H1 (cell line): ENCODE results near the gene CXCL14. TPM values are rescaled to one million over a fixed set of nuclear protein-coding genes. Genes with fewer than 3 reads are reported as not detected.

Experiments used
- CTCF ChIA-PET: fragments of 300-600 bp; sonication (Branson Sonifier 250); formaldehyde crosslinking; loops from one replicate; lab custom pipeline; 2021; ENCODE audit not compliant: partially characterized antibody; lab: Charles Lee
- POLR2A ChIA-PET: fragments of 300-600 bp; sonication (Branson Sonifier 250); formaldehyde crosslinking; loops from one replicate; lab custom pipeline; 2021; ENCODE audit warnings: inconsistent platforms; ENCODE audit not compliant: partially characterized antibody; lab: Charles Lee
- DNase-seq, 2 experiments: peaks; one replicate each; pipeline versions ENCODE4 v3.0.0 to v3.0.0-alpha.2; 2010 to 2022; ENCODE audit warnings: low spot score in 2 of 2, low read depth in 1 of 2, mixed read lengths in 1 of 2
- FAIRE-seq: peaks from 2 replicates; lab custom pipeline; 2011; peaks lifted over from hg19 to GRCh38; lab: Jason Lieb, UNC
- H2AFZ ChIP-seq: 2 replicates; pipeline ENCODE4 v1.8.1; 2012; ENCODE audit warnings: low read length, inconsistent platforms
- H2AK5ac ChIP-seq: 2 replicates; pipeline ENCODE4 v1.6.1; 2013; ENCODE audit warnings: low read depth, low read length
- H2BK120ac ChIP-seq: replicated peaks from 2 replicates; pipeline ENCODE3; 2013; ENCODE audit warnings: low read depth, low read length, inconsistent platforms
- H2BK12ac ChIP-seq: 2 replicates; pipeline ENCODE4 v1.6.1; 2013; ENCODE audit warnings: low read depth, low read length
- H2BK15ac ChIP-seq: 2 replicates; pipeline ENCODE4 v1.6.1; 2013; ENCODE audit warnings: low read length
- H2BK20ac ChIP-seq: 2 replicates; pipeline ENCODE4 v1.6.1; 2013; ENCODE audit warnings: low read length
- H2BK5ac ChIP-seq: 2 replicates; pipeline ENCODE4 v1.6.1; 2013; ENCODE audit warnings: low read depth, low read length
- H3K14ac ChIP-seq: 2 replicates; pipeline ENCODE4 v1.6.1; 2013; ENCODE audit warnings: inconsistent platforms; ENCODE audit not compliant: insufficient read length
- H3K18ac ChIP-seq: 2 replicates; pipeline ENCODE4 v1.6.1; 2013; ENCODE audit warnings: low read length; ENCODE audit errors: extremely low read depth
- H3K23ac ChIP-seq: 2 replicates; pipeline ENCODE4 v1.6.1; 2013; ENCODE audit warnings: inconsistent platforms; ENCODE audit not compliant: insufficient read length
- H3K23me2 ChIP-seq: 2 replicates; pipeline ENCODE4 v1.6.1; 2013; ENCODE audit warnings: low read depth, low read length
- H3K27ac ChIP-seq: 2 replicates; pipeline ENCODE4 v1.6.1; 2011; ENCODE audit warnings: low read depth, low read length, inconsistent platforms
- H3K27me3 ChIP-seq, 4 experiments: replicated peaks in 1 of 4; 1 replicate in 1 of 4; 2 replicates in 3 of 4; pipeline versions ENCODE4 v1.6.1 to v1.8.1; 2011 to 2013; ENCODE audit warnings: low read length in 3 of 4, mild to moderate bottlenecking in 3 of 4, inconsistent platforms in 2 of 4, mixed read lengths in 2 of 4, moderate library complexity in 1 of 4; ENCODE audit not compliant: control insufficient read depth in 3 of 4, insufficient read depth in 3 of 4; ENCODE audit errors: extremely low read depth in 1 of 4
- H3K36me3 ChIP-seq, 4 experiments: 2 replicates each; pipeline versions ENCODE4 v1.6.1 to v1.8.1; 2011 to 2013; ENCODE audit warnings: mild to moderate bottlenecking in 4 of 4, low read length in 3 of 4, moderate library complexity in 2 of 4, control low read depth in 1 of 4, inconsistent platforms in 1 of 4; ENCODE audit not compliant: insufficient read depth in 4 of 4, control insufficient read depth in 2 of 4
- H3K4ac ChIP-seq: replicated peaks from 2 replicates; pipeline ENCODE3; 2013; ENCODE audit warnings: low read length, low read depth, mixed read lengths, inconsistent platforms; ENCODE audit not compliant: insufficient read length
- H3K4me1 ChIP-seq, 4 experiments: replicated peaks in 1 of 4; 1 replicate in 1 of 4; 2 replicates in 3 of 4; pipeline versions ENCODE4 v1.6.1 to v1.8.1; 2011 to 2013; ENCODE audit warnings: low read length in 3 of 4, inconsistent platforms in 2 of 4, mixed read lengths in 1 of 4; ENCODE audit not compliant: insufficient read depth in 4 of 4, control insufficient read depth in 3 of 4
- H3K4me2 ChIP-seq, 2 experiments: 2 replicates each; pipeline versions ENCODE4 v1.6.1 to v1.8.1; 2011 to 2013; ENCODE audit warnings: low read depth in 2 of 2, low read length in 2 of 2, control low read depth in 1 of 2, inconsistent platforms in 1 of 2, mild to moderate bottlenecking in 1 of 2; ENCODE audit not compliant: insufficient read depth in 1 of 2
- H3K4me3 ChIP-seq, 4 experiments: fragments of 200-600, 300-600 bp in 1 of 4; sonication (generic), shearing (Covaris generic), sonication (Bioruptor Twin) in 1 of 4; 2 replicates each; pipeline versions ENCODE4 v1.5.1 to v1.8.1; 2011 to 2016; ENCODE audit warnings: low read length in 4 of 4, low read depth in 3 of 4, control low read depth in 2 of 4, inconsistent platforms in 2 of 4, mild to moderate bottlenecking in 2 of 4, mixed read lengths in 1 of 4, moderate library complexity in 1 of 4; ENCODE audit not compliant: insufficient read depth in 2 of 4; ENCODE audit errors: extremely low read depth in 1 of 4
- H3K56ac ChIP-seq: replicated peaks from 2 replicates; pipeline ENCODE3; 2013; ENCODE audit warnings: low read depth, mild to moderate bottlenecking, mixed read lengths, low read length, inconsistent platforms; ENCODE audit not compliant: insufficient read length
- H3K79me1 ChIP-seq: 2 replicates; pipeline ENCODE4 v1.6.1; 2013; ENCODE audit warnings: low read depth, low read length, control low read depth
- H3K79me2 ChIP-seq, 2 experiments: 2 replicates each; pipeline versions ENCODE4 v1.6.1 to v1.8.1; 2012 to 2013; ENCODE audit warnings: low read length in 2 of 2, mild to moderate bottlenecking in 2 of 2, inconsistent platforms in 1 of 2; ENCODE audit not compliant: insufficient read depth in 2 of 2, control insufficient read depth in 1 of 2
- H3K9ac ChIP-seq, 4 experiments: replicated peaks in 1 of 4; 1 replicate in 1 of 4; 2 replicates in 3 of 4; pipeline versions ENCODE4 v1.6.1 to v1.8.1; 2011 to 2013; ENCODE audit warnings: low read depth in 3 of 4, low read length in 3 of 4, control low read depth in 2 of 4, mild to moderate bottlenecking in 2 of 4, moderate library complexity in 2 of 4, inconsistent platforms in 1 of 4; ENCODE audit errors: extremely low read depth in 1 of 4
- H3K9me3 ChIP-seq, 2 experiments: 2 replicates each; pipeline versions ENCODE4 v1.6.1 to v1.8.1; 2012 to 2013; ENCODE audit warnings: mild to moderate bottlenecking in 2 of 2, moderate library complexity in 2 of 2, control low read depth in 1 of 2, inconsistent platforms in 1 of 2, low read depth in 1 of 2, low read length in 1 of 2, mixed read lengths in 1 of 2; ENCODE audit not compliant: insufficient read depth in 2 of 2
- H4K20me1 ChIP-seq, 2 experiments: replicated peaks in 1 of 2; 2 replicates each; pipeline versions ENCODE3 to v1.8.1; 2011 to 2013; ENCODE audit warnings: inconsistent platforms in 2 of 2, low read length in 2 of 2, mild to moderate bottlenecking in 1 of 2; ENCODE audit not compliant: insufficient read depth in 2 of 2, control insufficient read depth in 1 of 2
- H4K5ac ChIP-seq: 2 replicates; pipeline ENCODE4 v1.6.1; 2013; ENCODE audit warnings: low read length, low read depth, mixed read lengths, inconsistent platforms; ENCODE audit not compliant: insufficient read length
- H4K8ac ChIP-seq: 2 replicates; pipeline ENCODE4 v1.8.0; 2013; ENCODE audit warnings: mild to moderate bottlenecking, moderate library complexity, low read length, inconsistent platforms; ENCODE audit not compliant: insufficient read depth; ENCODE audit errors: extremely low read depth
- H4K91ac ChIP-seq: replicated peaks from 2 replicates; pipeline ENCODE3; 2013; ENCODE audit warnings: low read length, mixed read lengths, inconsistent platforms; ENCODE audit not compliant: insufficient read length
- GABPA ChIP-seq: IDR thresholded peaks from 2 replicates; pipeline ENCODE4 v1.6.1; 2011; ENCODE audit warnings: mild to moderate bottlenecking, low read length, moderate library complexity, borderline replicate concordance; ENCODE audit not compliant: insufficient read depth
- HDAC2 ChIP-seq, 2 experiments: fragments of 300-600 bp in 1 of 2; sonication (generic) in 1 of 2; IDR thresholded peaks; 2 replicates each; pipeline ENCODE4 v1.6.1; 2011 to 2012; ENCODE audit warnings: low read depth in 2 of 2, low read length in 2 of 2, mild to moderate bottlenecking in 2 of 2, moderate library complexity in 2 of 2, borderline replicate concordance in 1 of 2, inconsistent platforms in 1 of 2
- KDM4A ChIP-seq: IDR thresholded peaks from one replicate; pipeline ENCODE4 v1.7.1; 2012; ENCODE audit warnings: low read depth, mild to moderate bottlenecking, moderate library complexity, low read length, inconsistent platforms; ENCODE audit not compliant: severe bottlenecking
- MAX ChIP-seq: IDR thresholded peaks from 2 replicates; pipeline ENCODE4 v1.6.1; 2012; ENCODE audit warnings: inconsistent platforms
- RFX5 ChIP-seq: IDR thresholded peaks from 2 replicates; pipeline ENCODE4 v1.6.1; 2011; ENCODE audit warnings: low read depth, low read length, improper control_type of control experiment, borderline replicate concordance
- TAF1 ChIP-seq: IDR thresholded peaks from 2 replicates; pipeline ENCODE4 v1.6.1; 2011; ENCODE audit warnings: mild to moderate bottlenecking, low read depth, low read length
- TAF7 ChIP-seq: optimal IDR thresholded peaks from 2 replicates; pipeline ENCODE3; 2011; ENCODE audit warnings: low read depth, mild to moderate bottlenecking, inconsistent platforms, low read length, moderate library complexity, borderline replicate concordance
- TCF12 ChIP-seq: IDR thresholded peaks from 2 replicates; pipeline ENCODE4 v1.6.1; 2011; ENCODE audit warnings: low read depth, mild to moderate bottlenecking, low read length
- USF2 ChIP-seq: IDR thresholded peaks from 2 replicates; pipeline ENCODE4 v1.6.1; 2011; ENCODE audit warnings: low read length, improper control_type of control experiment
- WGBS, 2 experiments: shearing (Covaris generic) in 1 of 2; methylation state at CpG; one replicate each; pipeline versions ENCODE4 v1.1.6 to v1.1.7; 2013 to 2015; ENCODE audit warnings: low lambda C conversion rate in 2 of 2, mixed read lengths in 2 of 2, inconsistent platforms in 1 of 2, low coverage in 1 of 2, missing lambda C conversion rate in 1 of 2; ENCODE audit not compliant: insufficient replicate concordance in 2 of 2, insufficient coverage in 1 of 2, insufficient read length in 1 of 2; ENCODE audit errors: extremely low coverage in 1 of 2, missing lambda C conversion rate in 1 of 2; 5-methylcytosine and 5-hydroxymethylcytosine counted together
- polyA plus RNA-seq, 7 experiments: library from polyadenylated mRNA; depleted of rRNA in 3 of 7; stranded (reverse) in 5 of 7; unstranded in 2 of 7; fragments of >200 nt in 5 of 7; fragments of 200-250 nt in 2 of 7; gene quantifications; 1 replicate in 5 of 7; 2 replicates in 1 of 7; 4 replicates in 1 of 7; pipeline versions ENCODE4 v1.2.1 to v1.2.3, GENCODE V29; 2011 to 2013; ENCODE audit warnings: missing spikeins in 2 of 7, mixed read lengths in 2 of 7
- total RNA-seq: library from RNA; stranded (reverse); fragmentation: NEBNext Ultra II Directional; extraction: Animal tissue kit (Norgen Biotek cat#: 25700); gene quantifications from 2 replicates; pipeline ENCODE4 v1.2.1, GENCODE V29; 2021

Gene CXCL14
- total and polyA plus RNA-seq, 2 of the 8 experiments (the other 6 are each of a cell fraction or from before 2014, with no cell fraction given): 1.5 to 1.8 TPM

GRCh38 chr5:135534609-135535419, 44.0 kb downstream of the CXCL14 start:
- Histone ChIP-seq H3K27ac (no peak overlapping the region), H3K27me3 (peaks cover 83 to 100% (median 94%) of the 10 kb centered on the region in 4 experiments), H2BK15ac (0 out of 2 replicates have a peak overlapping the region, but pooled peaks have one; percentile 29), H3K9ac (no peak overlapping the region), H2BK120ac (no peak overlapping the region), H3K23me2 (peaks cover 10% of the 10 kb centered on the region; the same call in 1 of the 2 replicates), H2AK5ac (no peak overlapping the region), H3K18ac (peak overlapping the region; percentile 68; the same call in 1 of the 2 replicates), H3K23ac (no peak overlapping the region), H3K79me1 (no peaks in the 10 kb centered on the region), H3K4ac (no peak overlapping the region), H3K79me2 (no peaks in the 10 kb centered on the region), H4K5ac (no peak overlapping the region), H3K4me2 (peak overlapping the region; percentile 72 to 74), H3K9me3 (peaks cover 9 to 15% of the 10 kb centered on the region in 2 experiments), H3K36me3 (peaks cover 0 to 11% (median 0%) of the 10 kb centered on the region in 4 experiments; a peak in 2 of 8 replicates), H4K8ac (peak overlapping the region; percentile 73), H3K4me1 (peaks cover 0 to 12% (median 11%) of the 10 kb centered on the region in 4 experiments; a peak in 6 of 7 replicates), H3K4me3 (peak overlapping the region; percentile 19 to 51 (median 26); a peak in 5 of 8 replicates), H3K56ac (no peak overlapping the region), H4K20me1 (peaks cover 19 to 27% of the 10 kb centered on the region in 2 experiments), H2BK5ac (no peak overlapping the region), H4K91ac (no peak overlapping the region), H2BK20ac (no peak overlapping the region), H3K14ac (no peak overlapping the region), H2AFZ (no peak overlapping the region), H2BK12ac (peak overlapping the region; percentile 94; the same call in 1 of the 2 replicates)
- ChIA-PET CTCF (interaction anchor here (0.6 to 7.0 kb wide), 9 partner anchors 13 to 353 kb away, joined by 3 to 77 read pairs (median 4); no protein-coding TSS in a partner anchor), POLR2A (interaction anchor here (1.0 to 2.6 kb wide), 2 partner anchors 41 to 44 kb away, joined by 3 to 15 read pairs; no protein-coding TSS in a partner anchor)
- DNase-seq (peak in 1 of 2 experiments; percentile 72), FAIRE-seq (no peak)
- 4% methylated on average over 46 of the region's 61 CpGs; no CpG with 5 or more reads in 1 of the 2 experiments for WGBS, 2 experiments
- no peak for TF ChIP-seq HDAC2 (IDR thresholded peaks at IDR 0.05; ENCODE audit: borderline replicate concordance in 1 of 2, low read depth in 2 of 2, low read length in 2 of 2)
- TF ChIP-seq KDM4A: peak; percentile 21
- peak; percentile 93 for TF ChIP-seq MAX
- no peak for TF ChIP-seq USF2
- TF ChIP-seq TAF1: no peak
- TF ChIP-seq TAF7: no peak
- 0 out of 2 replicates have a peak, but pooled peaks have one; percentile 23 for TF ChIP-seq GABPA
- no peak for TF ChIP-seq TCF12
- no peak for TF ChIP-seq RFX5
